K562 (cell line): ENCODE results near the gene CXCR6.

Experiments
- ARHGAP35 ChIP-seq: fragments of 450-650 bp; IDR thresholded peaks from 2 replicates; pipeline ENCODE4 v1.6.1; 2018; ENCODE audit not compliant: partially characterized antibody
- ELF1 ChIP-seq: fragments of 200-800 bp; sonication (Bioruptor generic); IDR thresholded peaks from 2 replicates; pipeline ENCODE4 v1.6.1; 2016; ENCODE audit warnings: missing genetic modification characterization, missing compliant biosample characterization
- EP300 ChIP-seq: IDR thresholded peaks from 2 replicates; pipeline ENCODE4 v1.6.1; 2012; ENCODE audit warnings: low read length, improper control_type of control experiment
- NR1H2 ChIP-seq: sonication (generic); formaldehyde crosslinking; IDR thresholded peaks from 2 replicates; pipeline ENCODE4 v1.4.0; 2020; ENCODE audit warnings: mild to moderate bottlenecking, missing genetic modification reagents
- POLR2AphosphoS5 ChIP-seq: IDR thresholded peaks from 2 replicates; pipeline ENCODE4 v1.6.1; 2011; ENCODE audit warnings: mild to moderate bottlenecking, low read depth, low read length, moderate library complexity; ENCODE audit not compliant: control insufficient read depth, insufficient read depth
- PRPF4 ChIP-seq: fragments of 200-400 bp; formaldehyde crosslinking; IDR thresholded peaks from one replicate; pipeline ENCODE4 v1.6.1; 2017; ENCODE audit warnings: low read length, low read depth, mild to moderate bottlenecking; ENCODE audit not compliant: insufficient read depth, poor library complexity, severe bottlenecking
- TAL1 ChIP-seq: fragments of 450-650 bp; IDR thresholded peaks from 2 replicates; pipeline ENCODE4 v1.6.1; 2016; ENCODE audit warnings: mild to moderate bottlenecking
- TRIM28 ChIP-seq: fragments of 450-650 bp; IDR thresholded peaks from 2 replicates; pipeline ENCODE4 v1.6.1; 2017
- TF ChIP-seq, protein P1 (sequence below): fragments of 250-450 bp; sonication (Bioruptor Pico); IDR thresholded peaks from 2 replicates; pipeline ENCODE4 v1.5.1; 2021; ENCODE audit warnings: mild to moderate bottlenecking
- TF ChIP-seq, protein P2 (sequence below), 2 experiments: fragments of 450-650 bp in 1 of 2; sonication (generic) in 1 of 2; formaldehyde crosslinking in 1 of 2; IDR thresholded peaks; 2 replicates each; pipeline versions ENCODE4 v1.7.1 to v1.9.0; 2016 to 2022; ENCODE audit warnings: inconsistent platforms in 1 of 2, mild to moderate bottlenecking in 1 of 2, missing genetic modification reagents in 1 of 2

- TF ChIP-seq TAL1 (no peak), POLR2AphosphoS5 (no peak), NR1H2 (CRISPR knock-in tag) (no peak), ELF1 (tag) (no peak), EP300 (no peak), PRPF4 (no peak), ARHGAP35 (no peak), TRIM28 (no peak)
- TF ChIP-seq, protein P1, sequence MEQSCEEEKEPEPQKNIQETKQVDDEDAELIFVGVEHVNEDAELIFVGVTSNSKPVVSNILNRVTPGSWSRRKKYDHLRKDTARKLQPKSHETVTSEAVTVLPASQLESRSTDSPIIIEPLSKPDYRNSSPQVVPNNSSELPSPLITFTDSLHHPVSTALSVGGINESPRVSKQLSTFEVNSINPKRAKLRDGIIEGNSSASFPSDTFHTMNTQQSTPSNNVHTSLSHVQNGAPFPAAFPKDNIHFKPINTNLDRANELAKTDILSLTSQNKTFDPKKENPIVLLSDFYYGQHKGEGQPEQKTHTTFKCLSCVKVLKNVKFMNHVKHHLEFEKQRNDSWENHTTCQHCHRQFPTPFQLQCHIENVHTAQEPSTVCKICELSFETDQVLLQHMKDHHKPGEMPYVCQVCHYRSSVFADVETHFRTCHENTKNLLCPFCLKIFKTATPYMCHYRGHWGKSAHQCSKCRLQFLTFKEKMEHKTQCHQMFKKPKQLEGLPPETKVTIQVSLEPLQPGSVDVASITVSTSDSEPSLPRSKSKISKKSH (CRISPR knock-in tag) = no peak
- TF ChIP-seq, protein P2, sequence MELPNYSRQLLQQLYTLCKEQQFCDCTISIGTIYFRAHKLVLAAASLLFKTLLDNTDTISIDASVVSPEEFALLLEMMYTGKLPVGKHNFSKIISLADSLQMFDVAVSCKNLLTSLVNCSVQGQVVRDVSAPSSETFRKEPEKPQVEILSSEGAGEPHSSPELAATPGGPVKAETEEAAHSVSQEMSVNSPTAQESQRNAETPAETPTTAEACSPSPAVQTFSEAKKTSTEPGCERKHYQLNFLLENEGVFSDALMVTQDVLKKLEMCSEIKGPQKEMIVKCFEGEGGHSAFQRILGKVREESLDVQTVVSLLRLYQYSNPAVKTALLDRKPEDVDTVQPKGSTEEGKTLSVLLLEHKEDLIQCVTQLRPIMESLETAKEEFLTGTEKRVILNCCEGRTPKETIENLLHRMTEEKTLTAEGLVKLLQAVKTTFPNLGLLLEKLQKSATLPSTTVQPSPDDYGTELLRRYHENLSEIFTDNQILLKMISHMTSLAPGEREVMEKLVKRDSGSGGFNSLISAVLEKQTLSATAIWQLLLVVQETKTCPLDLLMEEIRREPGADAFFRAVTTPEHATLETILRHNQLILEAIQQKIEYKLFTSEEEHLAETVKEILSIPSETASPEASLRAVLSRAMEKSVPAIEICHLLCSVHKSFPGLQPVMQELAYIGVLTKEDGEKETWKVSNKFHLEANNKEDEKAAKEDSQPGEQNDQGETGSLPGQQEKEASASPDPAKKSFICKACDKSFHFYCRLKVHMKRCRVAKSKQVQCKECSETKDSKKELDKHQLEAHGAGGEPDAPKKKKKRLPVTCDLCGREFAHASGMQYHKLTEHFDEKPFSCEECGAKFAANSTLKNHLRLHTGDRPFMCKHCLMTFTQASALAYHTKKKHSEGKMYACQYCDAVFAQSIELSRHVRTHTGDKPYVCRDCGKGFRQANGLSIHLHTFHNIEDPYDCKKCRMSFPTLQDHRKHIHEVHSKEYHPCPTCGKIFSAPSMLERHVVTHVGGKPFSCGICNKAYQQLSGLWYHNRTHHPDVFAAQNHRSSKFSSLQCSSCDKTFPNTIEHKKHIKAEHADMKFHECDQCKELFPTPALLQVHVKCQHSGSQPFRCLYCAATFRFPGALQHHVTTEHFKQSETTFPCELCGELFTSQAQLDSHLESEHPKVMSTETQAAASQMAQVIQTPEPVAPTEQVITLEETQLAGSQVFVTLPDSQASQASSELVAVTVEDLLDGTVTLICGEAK (IDR thresholded peaks at IDR 0.05) = no peak
- TF ChIP-seq, protein P2 (CRISPR knock-in tag; IDR thresholded peaks at IDR 0.05) = no peak
Measured at GRCh38 chr3:45954306-45954705, 11.0 kb downstream of the CXCR6 start.
